LNCaP clone FGC (cell line): ENCODE data around the gene HMGN3.

Experiments
- DNase-seq: peaks from one replicate; pipeline ENCODE4 v3.0.0-alpha.2; 2011; ENCODE audit warnings: low read depth
- H3K4me3 ChIP-seq: 2 replicates; pipeline ENCODE4 v1.5.1; 2011; ENCODE audit warnings: mild to moderate bottlenecking, low read depth, low read length, control low read depth
- TF ChIP-seq, protein P1 (sequence below): IDR thresholded peaks from 2 replicates; pipeline ENCODE4 v1.5.1; 2012; ENCODE audit warnings: mild to moderate bottlenecking; ENCODE audit not compliant: control insufficient read depth, insufficient read depth; ENCODE audit errors: extremely low read depth

The HMGN3 gene

DNA sequence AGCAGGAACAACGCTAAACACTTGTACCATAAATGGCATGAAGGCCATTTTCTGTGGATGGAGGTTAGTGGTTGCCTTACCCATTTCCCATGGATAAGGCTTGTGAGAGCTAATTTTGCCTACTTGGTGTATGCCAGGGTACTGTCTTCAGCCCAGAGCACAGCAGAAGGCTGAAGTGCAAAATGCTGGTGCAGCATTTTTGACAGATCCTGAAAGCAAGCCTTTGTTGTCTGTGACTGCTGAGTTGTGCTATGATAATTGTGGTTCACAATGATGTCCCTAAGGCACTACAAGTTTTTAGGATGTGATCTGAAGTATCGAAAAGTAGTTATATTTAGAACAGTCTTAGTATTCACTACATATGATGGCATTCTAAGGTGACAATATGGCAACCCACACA lies 14.7 kb upstream of the HMGN3 start:
- H3K4me3 ChIP-seq, result no peak overlapping the region
- TF ChIP-seq, protein P1, sequence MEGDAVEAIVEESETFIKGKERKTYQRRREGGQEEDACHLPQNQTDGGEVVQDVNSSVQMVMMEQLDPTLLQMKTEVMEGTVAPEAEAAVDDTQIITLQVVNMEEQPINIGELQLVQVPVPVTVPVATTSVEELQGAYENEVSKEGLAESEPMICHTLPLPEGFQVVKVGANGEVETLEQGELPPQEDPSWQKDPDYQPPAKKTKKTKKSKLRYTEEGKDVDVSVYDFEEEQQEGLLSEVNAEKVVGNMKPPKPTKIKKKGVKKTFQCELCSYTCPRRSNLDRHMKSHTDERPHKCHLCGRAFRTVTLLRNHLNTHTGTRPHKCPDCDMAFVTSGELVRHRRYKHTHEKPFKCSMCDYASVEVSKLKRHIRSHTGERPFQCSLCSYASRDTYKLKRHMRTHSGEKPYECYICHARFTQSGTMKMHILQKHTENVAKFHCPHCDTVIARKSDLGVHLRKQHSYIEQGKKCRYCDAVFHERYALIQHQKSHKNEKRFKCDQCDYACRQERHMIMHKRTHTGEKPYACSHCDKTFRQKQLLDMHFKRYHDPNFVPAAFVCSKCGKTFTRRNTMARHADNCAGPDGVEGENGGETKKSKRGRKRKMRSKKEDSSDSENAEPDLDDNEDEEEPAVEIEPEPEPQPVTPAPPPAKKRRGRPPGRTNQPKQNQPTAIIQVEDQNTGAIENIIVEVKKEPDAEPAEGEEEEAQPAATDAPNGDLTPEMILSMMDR, result no peak
- DNase-seq, result no peak

DNA sequence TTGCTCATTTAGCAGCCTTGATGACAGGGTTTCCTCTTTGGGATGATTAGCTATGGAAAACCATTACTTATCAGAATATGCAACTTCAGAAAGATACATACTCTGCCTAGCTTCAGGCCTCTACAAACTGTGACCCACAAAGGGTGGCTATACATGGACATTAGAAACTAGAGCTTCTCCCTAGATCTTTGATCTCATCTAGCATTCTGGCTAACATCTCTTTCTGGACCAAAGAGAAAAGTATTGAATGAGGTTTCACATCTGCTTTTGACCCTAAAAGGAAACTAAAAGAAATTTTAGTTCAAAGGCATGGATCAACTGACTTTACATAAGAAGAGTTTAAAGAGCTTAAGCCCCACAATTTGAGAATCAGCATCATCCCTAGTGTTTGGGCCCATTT lies 12.4 kb upstream of the HMGN3 start:
- no peak for DNase-seq
- TF ChIP-seq, protein P1, result no peak

DNA sequence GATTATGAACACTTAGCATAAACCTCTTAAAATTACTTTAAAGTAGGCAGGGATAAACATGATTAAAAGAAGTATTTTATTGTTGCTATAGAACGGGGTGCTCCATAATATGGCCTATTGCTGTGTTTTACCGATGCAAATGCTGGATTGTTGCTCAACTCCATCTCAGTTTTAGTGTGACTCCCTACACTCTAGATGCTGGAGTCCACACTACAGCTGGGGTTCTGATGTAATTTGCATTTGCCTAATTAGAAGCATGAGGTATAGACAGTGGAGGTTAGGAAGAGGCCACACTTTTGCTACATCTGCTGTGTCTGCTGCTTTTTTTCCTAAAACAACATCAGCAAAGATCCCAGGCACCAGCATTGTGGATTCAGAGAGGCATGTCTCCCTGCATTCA lies 6.7 kb upstream of the HMGN3 start:
- no peak overlapping the region for H3K4me3 ChIP-seq
- no peak for DNase-seq
- TF ChIP-seq, protein P1, result no peak

More for the DNA sequence above, 12.4 kb upstream of the HMGN3 start:
- no peak overlapping the region for H3K4me3 ChIP-seq

DNA sequence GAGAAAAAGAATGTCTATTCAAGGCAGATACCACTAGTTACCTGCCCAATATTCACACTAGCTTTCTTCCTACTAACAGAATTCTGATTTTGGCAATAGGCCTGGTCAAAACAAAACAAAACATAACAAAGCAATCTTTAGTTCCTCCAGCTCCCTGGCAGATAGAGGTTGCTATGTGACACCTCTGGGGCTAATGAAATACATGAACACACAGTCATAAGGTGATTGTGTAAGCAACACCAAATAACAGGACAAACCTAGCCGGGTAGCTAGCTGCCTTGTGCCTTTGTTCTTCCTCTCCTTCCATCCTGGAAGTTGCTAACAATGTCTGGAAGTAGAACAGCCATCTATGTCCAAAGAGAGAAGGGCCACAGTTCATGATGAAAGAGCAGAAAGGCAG lies 6.0 kb upstream of the HMGN3 start:
- H3K4me3 ChIP-seq, result no peak overlapping the region
- TF ChIP-seq, protein P1, result no peak
- DNase-seq, result no peak

DNA sequence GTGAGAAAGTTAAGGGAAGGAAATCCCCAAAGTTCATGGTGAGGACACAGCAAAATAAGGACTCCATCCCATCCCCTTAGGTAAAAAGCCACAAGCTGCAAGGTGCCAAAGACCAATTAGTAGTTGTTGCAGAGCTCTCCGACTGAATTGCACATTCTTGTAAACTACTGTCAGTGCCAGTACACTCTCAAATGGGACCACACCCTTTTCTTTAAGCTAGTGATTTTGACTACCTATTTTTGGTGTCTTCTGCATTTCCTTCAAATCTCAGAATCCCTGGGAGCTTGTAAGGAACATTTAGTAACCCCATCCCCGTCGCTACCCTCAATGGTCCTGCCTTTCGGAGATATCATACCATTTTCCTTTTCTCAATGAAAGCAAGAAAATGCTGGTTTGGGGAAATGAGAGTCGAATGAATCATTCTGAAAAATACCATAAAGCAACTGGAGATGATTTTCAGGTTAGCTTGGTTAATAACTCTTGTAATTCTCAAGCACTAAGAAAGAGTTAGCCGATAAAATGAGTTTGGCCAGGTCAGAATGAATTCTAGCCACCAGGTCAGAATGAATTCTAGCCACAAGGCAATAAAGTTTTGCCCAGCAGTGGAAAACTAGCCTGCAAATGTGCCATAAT lies 5.2 kb upstream of the HMGN3 start:
- no peak for DNase-seq
- TF ChIP-seq, protein P1, result no peak
- no peak overlapping the region for H3K4me3 ChIP-seq

DNA sequence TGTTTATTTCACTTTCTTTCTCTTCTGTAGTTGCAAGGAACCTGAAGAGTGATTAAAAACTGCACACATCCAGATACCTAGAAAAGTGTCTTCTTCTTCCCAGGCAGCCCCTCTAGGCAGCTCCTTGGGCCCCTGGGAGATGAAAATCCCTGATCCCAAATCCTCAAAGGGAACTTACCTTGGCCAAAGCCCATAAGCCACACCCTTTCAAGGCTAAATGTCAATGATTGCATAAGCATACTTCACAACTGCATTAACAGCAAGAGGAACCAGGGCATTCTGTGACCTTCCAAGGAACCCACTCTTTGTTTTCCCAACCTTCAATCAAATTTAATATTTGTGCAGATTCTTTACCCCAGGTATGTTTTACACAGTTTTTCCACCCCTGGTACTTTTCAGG lies 4.4 kb upstream of the HMGN3 start:
- no peak overlapping the region for H3K4me3 ChIP-seq
- DNase-seq, result no peak
- TF ChIP-seq, protein P1, result no peak

DNA sequence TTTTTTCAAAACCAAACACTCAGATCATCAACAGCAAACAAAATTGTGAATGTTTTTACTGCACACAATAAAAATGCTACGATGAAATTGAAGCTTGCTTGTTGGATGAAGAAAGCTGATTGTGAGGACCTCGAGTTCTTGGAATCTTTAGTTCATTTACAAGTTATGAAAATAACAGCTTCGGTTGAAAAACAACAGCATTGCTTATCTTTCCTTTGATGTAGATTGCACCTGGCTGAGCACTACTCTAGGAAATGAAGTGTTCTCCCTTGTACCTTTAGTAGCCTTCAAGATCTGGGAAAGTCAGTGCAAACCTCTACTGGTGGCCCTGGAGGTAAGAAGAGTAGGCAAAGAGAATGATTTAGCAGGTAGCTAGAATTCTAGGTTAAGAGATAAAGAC lies 2.2 kb upstream of the HMGN3 start:
- TF ChIP-seq, protein P1, result no peak
- DNase-seq, result no peak
- H3K4me3 ChIP-seq, result no peak overlapping the region
